HEK293T (cell line): ENCODE measurements around the gene VOPP1.

Source experiments
- BHLHE40 ChIP-seq: fragments of 450-650 bp; IDR thresholded peaks from 2 replicates; pipeline ENCODE4 v1.6.1; 2016; ENCODE audit warnings: mild to moderate bottlenecking, moderate library complexity, borderline replicate concordance
- NFRKB ChIP-seq: fragments of 450-650 bp; IDR thresholded peaks from 2 replicates; pipeline ENCODE4 v1.6.1; 2016; ENCODE audit warnings: mild to moderate bottlenecking, moderate library complexity
- SP1 ChIP-seq: fragments of 450-650 bp; IDR thresholded peaks from 2 replicates; pipeline ENCODE4 v1.6.1; 2017
- ZNF384 ChIP-seq: fragments of 450-650 bp; IDR thresholded peaks from 2 replicates; pipeline ENCODE4 v1.6.1; 2016

- no peak for TF ChIP-seq BHLHE40
- no peak for TF ChIP-seq NFRKB
- no peak for TF ChIP-seq ZNF384
- no peak for TF ChIP-seq SP1
Observed at GRCh38 chr7:55538538-55538937, 33.8 kb downstream of the VOPP1 start.
